Measurements from ENCODE around the gene UBE2M.

DNA sequence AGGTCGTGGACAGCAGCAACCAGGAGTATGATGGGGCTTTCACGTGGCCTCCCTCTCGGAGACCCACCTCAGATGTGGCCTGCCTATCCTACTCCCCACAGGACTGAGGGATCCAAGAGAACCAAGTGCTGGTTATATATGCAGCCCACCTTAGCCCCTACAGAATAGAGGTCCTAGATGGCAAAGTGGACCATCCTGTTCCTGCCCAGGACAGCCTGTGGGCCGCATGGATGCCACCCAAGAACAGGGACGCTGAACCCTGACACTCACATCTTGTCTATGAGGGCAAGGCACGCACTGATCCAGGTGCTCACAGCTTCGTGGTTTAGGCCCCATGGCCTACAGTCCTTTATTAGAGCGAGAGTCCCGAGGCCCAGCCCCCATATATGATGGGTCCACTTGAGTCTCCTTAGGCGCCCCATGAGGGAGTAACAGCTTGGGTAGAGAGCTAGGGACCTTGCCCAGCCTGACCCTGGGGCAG is 45.2 kb downstream of the UBE2M start:
- TF ChIP-seq, protein P1, sequence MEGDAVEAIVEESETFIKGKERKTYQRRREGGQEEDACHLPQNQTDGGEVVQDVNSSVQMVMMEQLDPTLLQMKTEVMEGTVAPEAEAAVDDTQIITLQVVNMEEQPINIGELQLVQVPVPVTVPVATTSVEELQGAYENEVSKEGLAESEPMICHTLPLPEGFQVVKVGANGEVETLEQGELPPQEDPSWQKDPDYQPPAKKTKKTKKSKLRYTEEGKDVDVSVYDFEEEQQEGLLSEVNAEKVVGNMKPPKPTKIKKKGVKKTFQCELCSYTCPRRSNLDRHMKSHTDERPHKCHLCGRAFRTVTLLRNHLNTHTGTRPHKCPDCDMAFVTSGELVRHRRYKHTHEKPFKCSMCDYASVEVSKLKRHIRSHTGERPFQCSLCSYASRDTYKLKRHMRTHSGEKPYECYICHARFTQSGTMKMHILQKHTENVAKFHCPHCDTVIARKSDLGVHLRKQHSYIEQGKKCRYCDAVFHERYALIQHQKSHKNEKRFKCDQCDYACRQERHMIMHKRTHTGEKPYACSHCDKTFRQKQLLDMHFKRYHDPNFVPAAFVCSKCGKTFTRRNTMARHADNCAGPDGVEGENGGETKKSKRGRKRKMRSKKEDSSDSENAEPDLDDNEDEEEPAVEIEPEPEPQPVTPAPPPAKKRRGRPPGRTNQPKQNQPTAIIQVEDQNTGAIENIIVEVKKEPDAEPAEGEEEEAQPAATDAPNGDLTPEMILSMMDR (IDR thresholded peaks at IDR 0.05), result no peak
- TF ChIP-seq ZFX (IDR thresholded peaks at IDR 0.05; ENCODE audit: borderline replicate concordance), result no peak
